HG03354 (cell line): ENCODE data around the gene DMXL2.
"Not testable (repeated sequence)": the region's sequence is repeated elsewhere in the genome, so short reads cannot be mapped to it uniquely, and the experiment has no call there.

Source experiments
- ATAC-seq: cut with Tn5 transposase; IDR thresholded peaks from one replicate; pipeline ENCODE4 v1.9.1; 2021; ENCODE audit warnings: mild to moderate bottlenecking; ENCODE audit not compliant: unreplicated experiment, poor library complexity, severe bottlenecking

DMXL2 gene

DNA sequence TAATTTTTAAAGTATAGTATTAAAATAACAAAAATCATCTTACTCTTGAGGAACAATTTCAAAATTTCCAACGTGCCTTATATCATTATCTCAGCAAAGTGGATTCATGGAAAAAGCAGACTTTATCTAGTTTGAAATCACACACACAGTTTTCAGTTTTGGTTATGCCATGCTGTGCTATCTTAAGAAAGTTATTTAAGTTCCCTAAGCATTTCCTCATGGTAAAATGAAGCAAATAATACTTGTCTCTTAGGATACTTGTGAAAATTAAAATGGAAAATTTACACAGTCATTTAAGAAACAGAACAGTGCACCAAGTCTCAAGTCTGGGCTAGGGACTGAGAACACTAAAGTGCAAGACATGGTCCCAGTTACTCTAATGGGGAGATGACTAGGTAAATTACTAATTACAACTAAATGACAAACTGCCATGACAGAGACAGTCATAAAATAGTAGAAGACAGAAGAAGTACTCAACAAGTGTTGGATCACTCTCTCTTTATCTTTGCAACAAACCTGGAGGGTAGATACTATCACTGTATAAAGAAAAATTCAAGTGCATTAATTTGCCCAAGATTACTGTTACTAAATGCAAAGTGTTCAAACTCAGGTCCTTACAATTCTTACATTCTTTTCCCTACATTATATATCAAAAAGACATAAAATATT is 44.8 kb downstream of the DMXL2 start:
- ATAC-seq, result no peak

DNA sequence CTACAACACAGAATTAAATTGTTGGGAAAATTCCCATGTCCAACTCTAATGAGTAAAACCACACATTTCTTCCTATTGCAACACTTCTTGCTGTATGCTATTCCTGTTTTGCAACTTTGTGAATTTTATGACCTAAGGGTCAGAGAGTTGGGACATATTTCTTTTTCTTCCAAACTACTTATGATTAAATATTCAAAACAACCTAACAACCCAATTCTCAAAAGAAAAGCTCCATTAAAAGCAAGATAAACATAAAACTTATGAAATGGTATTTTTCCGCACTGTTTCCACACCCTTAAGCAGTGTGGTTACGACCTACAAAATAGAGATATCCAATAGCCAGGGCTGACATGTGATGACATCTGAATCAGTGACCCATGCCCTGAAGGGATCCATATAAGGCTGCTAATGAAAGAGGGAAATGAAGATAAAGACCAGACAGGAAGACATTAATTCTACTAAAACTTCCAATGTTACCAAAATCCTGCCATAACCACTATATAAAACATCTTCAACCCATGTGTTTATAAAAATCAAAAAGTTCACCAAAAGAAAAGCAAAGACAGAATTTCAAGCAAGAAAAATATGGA is 45.6 kb downstream of the DMXL2 start:
- no peak for ATAC-seq

DNA sequence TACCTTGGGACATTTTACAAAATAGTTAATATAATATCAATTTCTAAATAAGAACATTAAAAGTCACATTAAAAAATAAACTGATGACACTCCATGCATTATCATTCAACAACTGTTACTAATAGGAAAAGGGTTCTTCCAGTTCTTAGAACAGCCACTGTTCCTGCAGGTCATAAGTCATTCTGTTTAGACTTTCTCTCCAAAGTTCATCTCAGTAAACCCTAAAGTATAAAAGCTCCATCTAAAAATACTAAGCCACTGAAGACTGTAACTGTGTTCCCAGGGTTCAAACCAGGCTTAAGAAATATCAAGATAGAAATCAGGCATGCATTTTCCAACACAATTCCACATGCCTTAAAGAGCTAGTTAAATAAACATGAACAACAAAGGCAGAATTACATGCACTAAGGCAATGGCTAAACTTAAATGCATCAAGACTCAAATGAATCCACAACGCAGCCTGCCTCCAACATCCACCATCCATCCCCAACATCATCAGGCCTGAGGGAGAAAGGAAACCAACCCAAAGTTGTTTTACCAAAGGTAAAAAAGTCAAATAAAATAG is 46.2 kb downstream of the DMXL2 start:
- ATAC-seq, result no peak

GRCh38 chr15:51575775-51576174 is 46.8 kb downstream of the DMXL2 start:
- no peak for ATAC-seq

- ATAC-seq, result not testable (repeated sequence)
Observed at GRCh38 chr15:51573352-51573751, 49.2 kb downstream of the DMXL2 start.

- not testable (repeated sequence) for ATAC-seq
Observed at GRCh38 chr15:51568939-51569784, 53.4 kb downstream of the DMXL2 start.

- no peak for ATAC-seq
Observed at GRCh38 chr15:51561271-51561670, 61.3 kb downstream of the DMXL2 start.

GRCh38 chr15:51558876-51559275 is 63.7 kb downstream of the DMXL2 start:
- ATAC-seq, result no peak

DNA sequence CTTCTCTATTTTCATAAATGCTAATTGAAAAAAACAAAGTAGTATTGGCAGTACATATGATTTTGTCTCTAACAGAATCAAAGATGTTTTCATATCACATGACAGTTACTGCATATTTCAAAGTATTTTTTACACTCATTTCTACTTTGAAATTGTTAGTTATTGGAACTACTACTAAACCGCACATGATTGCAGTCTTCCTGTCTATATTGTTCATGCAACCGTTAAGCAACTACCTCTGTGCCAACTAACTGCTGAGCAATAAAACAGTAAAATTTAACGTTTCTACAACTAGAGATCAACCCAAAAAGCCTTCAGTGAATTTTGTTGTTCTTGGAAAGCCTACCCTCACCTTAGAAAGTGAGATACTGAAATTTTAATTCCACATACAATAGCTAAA is 64.2 kb downstream of the DMXL2 start:
- no peak for ATAC-seq

- no peak for ATAC-seq
Observed at GRCh38 chr15:51550841-51551240, 71.7 kb downstream of the DMXL2 start.

GRCh38 chr15:51547656-51548055 is 74.9 kb downstream of the DMXL2 start:
- no peak for ATAC-seq

- ATAC-seq, result no peak
Observed at GRCh38 chr15:51536965-51537574, 85.5 kb downstream of the DMXL2 start.

DNA sequence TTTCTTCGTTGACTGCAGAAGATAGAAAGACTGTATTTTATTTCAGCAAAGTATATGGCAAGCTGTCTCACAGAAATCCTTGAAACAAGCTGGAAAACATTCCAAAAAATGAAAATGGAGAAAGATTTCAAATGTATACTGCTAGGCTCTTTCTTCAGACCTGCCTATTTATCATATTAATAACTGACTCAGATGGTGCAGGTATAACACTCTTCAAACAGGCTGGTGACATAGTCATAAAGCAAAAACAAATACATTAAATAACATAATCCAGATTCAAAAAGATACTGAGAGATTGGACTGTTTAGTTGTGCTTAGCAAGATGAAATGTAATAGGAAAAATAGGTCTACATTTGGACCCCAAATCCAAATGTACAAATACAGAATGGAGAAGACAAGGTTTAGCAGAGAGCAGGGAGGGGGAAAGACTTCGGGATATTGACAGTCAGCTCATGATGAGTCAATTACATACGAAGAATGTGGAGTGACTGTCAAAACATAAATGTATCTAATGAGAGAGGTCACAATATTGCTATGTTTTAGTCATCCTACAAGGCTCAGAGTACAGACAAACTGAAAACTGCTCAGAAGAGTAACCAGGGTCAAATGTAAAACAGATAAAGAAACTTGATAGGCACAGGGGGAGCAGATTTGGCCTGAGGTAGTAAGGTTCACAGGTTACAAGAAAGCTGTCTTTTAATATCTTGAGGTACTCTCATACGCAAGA is 88.7 kb downstream of the DMXL2 start:
- no peak for ATAC-seq

- no peak for ATAC-seq
Observed at GRCh38 chr15:51526955-51527354, 95.6 kb downstream of the DMXL2 start.

DNA sequence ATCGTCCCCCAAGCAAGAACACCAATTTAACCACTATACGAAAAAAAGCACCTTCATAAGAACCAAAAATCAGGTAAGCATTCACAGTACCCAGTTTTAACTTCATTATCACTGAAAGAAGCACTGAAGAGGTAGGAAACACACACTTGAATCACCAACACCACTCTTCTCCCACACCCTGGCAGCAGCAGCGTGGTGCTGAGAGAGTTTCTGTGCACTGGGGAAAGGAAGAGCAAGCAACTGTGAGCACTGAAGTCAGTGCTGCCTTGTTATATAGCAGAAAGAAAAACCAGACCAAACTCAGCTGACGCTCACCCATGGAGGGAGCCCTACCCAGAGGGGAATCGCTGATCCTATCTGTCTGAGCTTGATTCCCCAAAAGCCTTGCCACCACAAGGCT is 98.2 kb downstream of the DMXL2 start:
- no peak for ATAC-seq

DNA sequence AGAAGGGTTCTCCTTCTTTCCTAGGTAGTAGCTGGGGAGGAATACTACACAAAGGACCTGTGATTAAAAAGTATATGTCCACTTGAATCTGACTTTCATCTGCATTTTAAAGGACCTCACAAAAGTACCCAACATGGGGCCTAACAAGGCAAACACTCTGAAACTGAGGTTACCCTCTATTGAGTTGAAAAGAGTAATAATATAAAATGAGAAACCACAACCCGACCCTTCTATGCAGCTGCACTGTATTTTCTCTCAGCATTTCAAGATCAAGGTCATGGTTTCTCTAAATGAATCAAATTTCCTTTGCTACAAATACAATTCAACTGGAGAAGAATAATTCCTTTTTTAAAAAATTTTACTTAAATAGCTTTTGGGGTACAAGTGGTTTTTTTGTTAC is 106.3 kb downstream of the DMXL2 start:
- no peak for ATAC-seq

- no peak for ATAC-seq
Observed at GRCh38 chr15:51505251-51505650, 117.3 kb downstream of the DMXL2 start.

- ATAC-seq, result no peak
Observed at GRCh38 chr15:51503003-51503402, 119.6 kb downstream of the DMXL2 start.

GRCh38 chr15:51499379-51499976 is 123.1 kb downstream of the DMXL2 start:
- no peak for ATAC-seq
